Gastroesophageal sphincter (tissue), 3 donors: ENCODE data around the gene CD4.

Experiments
- POLR2A ChIP-seq, 2 donors: fragments of 450-650 bp; IDR thresholded peaks; one replicate each; pipeline ENCODE4 v1.6.1; 2017; ENCODE audit warnings: antibody characterized with exemption in 2 of 2, mild to moderate bottlenecking in 2 of 2, moderate library complexity in 1 of 2
- TF ChIP-seq, protein P1 (sequence below), 4 experiments: fragments of 200-600 bp in 2 of 4; fragments of 450-650 bp in 2 of 4; sonication (generic) in 1 of 4; IDR thresholded peaks; one replicate each; pipeline ENCODE4 v1.5.1; 2017 to 2019; ENCODE audit warnings: antibody characterized with exemption in 4 of 4, mild to moderate bottlenecking in 2 of 4, moderate library complexity in 2 of 4

DNA sequence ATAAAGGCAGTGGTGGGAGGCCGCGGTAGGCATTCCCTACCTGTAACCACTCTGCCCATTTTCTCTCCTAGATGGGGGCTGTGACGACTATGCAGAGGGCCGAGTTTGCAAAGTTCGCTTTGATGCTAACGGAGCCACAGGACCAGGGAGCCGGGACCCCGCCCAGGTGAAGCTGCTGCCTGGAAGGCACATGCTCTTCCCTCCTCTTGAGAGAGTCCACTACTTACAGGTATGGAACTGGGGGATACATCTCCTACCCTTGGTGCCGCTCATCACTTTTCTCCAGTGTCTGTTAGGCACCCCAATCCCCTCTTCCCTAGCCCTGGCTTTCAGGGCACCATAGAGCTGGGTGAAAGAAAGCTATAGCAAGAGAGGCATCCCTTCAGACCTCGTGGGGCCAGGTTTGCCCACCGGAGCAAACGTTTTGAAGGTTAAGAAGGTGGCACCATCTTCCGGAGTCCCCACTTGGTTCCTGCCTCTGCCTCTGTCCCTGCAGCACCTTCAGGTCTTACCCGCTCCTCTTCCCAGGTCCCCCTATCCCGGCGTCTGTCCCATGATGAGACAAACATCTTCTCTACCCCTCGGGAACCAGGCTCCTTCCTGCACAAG lies 36.9 kb downstream of the CD4 start:
- TF ChIP-seq, protein P1, sequence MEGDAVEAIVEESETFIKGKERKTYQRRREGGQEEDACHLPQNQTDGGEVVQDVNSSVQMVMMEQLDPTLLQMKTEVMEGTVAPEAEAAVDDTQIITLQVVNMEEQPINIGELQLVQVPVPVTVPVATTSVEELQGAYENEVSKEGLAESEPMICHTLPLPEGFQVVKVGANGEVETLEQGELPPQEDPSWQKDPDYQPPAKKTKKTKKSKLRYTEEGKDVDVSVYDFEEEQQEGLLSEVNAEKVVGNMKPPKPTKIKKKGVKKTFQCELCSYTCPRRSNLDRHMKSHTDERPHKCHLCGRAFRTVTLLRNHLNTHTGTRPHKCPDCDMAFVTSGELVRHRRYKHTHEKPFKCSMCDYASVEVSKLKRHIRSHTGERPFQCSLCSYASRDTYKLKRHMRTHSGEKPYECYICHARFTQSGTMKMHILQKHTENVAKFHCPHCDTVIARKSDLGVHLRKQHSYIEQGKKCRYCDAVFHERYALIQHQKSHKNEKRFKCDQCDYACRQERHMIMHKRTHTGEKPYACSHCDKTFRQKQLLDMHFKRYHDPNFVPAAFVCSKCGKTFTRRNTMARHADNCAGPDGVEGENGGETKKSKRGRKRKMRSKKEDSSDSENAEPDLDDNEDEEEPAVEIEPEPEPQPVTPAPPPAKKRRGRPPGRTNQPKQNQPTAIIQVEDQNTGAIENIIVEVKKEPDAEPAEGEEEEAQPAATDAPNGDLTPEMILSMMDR (IDR thresholded peaks at IDR 0.05), result no peak
- no peak for TF ChIP-seq POLR2A (IDR thresholded peaks at IDR 0.05)
